ENCODE data around the gene KIAA0753. TPM values are rescaled to one million over a fixed set of nuclear protein-coding genes. Genes with fewer than 3 reads are reported as not detected.
"Not testable (repeated sequence)": the region's sequence is repeated elsewhere in the genome, so short reads cannot be mapped to it uniquely, and the experiment has no call there.

The KIAA0753 gene
- total RNA-seq, 1 donor from 2014 or later, result 7.0 TPM

GRCh38 chr17:6574687-6575595 is 65.6 kb downstream of the KIAA0753 start:
- peaks cover 2% of the 10 kb centered on the region for H3K27me3 ChIP-seq (ENCODE audit: low read depth)
- H3K36me3 ChIP-seq, result peaks cover 20% of the 10 kb centered on the region
- TF ChIP-seq, protein P1, sequence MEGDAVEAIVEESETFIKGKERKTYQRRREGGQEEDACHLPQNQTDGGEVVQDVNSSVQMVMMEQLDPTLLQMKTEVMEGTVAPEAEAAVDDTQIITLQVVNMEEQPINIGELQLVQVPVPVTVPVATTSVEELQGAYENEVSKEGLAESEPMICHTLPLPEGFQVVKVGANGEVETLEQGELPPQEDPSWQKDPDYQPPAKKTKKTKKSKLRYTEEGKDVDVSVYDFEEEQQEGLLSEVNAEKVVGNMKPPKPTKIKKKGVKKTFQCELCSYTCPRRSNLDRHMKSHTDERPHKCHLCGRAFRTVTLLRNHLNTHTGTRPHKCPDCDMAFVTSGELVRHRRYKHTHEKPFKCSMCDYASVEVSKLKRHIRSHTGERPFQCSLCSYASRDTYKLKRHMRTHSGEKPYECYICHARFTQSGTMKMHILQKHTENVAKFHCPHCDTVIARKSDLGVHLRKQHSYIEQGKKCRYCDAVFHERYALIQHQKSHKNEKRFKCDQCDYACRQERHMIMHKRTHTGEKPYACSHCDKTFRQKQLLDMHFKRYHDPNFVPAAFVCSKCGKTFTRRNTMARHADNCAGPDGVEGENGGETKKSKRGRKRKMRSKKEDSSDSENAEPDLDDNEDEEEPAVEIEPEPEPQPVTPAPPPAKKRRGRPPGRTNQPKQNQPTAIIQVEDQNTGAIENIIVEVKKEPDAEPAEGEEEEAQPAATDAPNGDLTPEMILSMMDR (IDR thresholded peaks at IDR 0.05; ENCODE audit: borderline replicate concordance), result peak; percentile 30
- peak overlapping the region; percentile 17 for H3K4me3 ChIP-seq
- DNase-seq, result peak; percentile 41
- peaks cover 15% of the 10 kb centered on the region for H3K4me1 ChIP-seq
- H3K9me3 ChIP-seq (replicated peaks), result no peaks in the 10 kb centered on the region
- intact Hi-C loops (cut with micrococcal nuclease), result no loop called here
- peak overlapping the region; percentile 30 for H3K27ac ChIP-seq (replicated peaks)

DNA sequence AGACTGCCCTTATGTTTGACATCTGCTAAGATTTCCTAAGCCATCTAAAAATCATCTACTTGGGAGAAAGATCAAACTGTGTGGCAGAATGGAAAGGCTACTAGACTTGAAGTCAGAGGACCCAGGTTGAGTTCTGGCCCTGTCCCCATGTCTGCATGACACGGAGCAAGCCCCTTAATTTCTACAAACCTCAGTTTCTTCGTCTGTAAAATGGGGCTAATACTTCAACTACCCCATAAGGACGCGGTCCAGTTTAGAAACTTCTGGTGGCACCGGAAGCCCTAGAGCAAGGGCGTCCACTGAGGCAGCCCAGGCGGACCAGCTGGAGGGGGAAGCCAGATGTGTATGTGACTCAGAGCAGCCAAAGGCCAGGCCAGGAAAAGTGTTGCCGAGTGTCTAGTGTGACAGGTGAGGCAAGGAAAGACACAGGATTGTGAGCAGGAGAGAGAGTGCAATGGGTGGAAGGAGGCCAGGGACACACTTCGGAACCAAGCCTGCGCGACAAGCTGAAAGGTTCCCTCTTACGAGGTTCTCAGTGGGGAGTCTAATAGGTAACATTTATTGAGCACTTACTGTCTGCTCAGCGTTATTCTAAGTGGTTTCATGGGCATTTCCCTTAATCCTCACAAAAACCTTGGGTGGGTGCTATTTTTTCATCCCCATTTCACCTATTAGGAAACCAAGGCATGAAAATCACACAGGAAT is 66.4 kb downstream of the KIAA0753 start:
- intact Hi-C loops (cut with micrococcal nuclease), result no loop called here
- no peak for DNase-seq
- TF ChIP-seq, protein P1 (IDR thresholded peaks at IDR 0.05; ENCODE audit: borderline replicate concordance), result no peak
- peaks cover 15% of the 10 kb centered on the region for H3K4me1 ChIP-seq
- H3K4me3 ChIP-seq, result no peak overlapping the region
- H3K27ac ChIP-seq (replicated peaks), result no peak overlapping the region
- H3K9me3 ChIP-seq (replicated peaks), result no peaks in the 10 kb centered on the region
- peaks cover 7% of the 10 kb centered on the region for H3K27me3 ChIP-seq (ENCODE audit: low read depth)
- H3K36me3 ChIP-seq, result peaks cover 15% of the 10 kb centered on the region

DNA sequence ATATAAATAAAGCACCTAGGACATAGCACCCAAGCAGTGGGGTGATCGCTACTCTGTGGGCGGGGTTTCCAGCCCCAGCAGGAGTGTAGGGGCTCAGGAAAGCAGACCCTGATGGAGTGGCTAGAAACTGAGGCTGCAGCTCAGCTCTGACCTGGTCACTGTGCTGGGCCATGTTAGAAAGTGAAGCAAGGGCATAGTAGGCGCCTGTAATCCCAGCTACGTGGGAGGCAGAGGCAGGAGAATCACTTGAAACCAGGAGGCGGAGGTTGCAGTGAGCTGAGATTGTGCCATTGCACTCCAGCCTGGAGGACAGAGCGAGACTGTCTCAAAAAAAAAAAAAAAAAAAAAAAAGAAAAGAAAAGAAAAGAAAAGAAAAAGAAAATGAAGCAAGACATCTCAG is 67.0 kb downstream of the KIAA0753 start:
- H3K27ac ChIP-seq (replicated peaks); H3K4me3 ChIP-seq; H3K9me3 ChIP-seq (replicated peaks); intact Hi-C loops (cut with micrococcal nuclease); H3K36me3 ChIP-seq; DNase-seq: not testable (repeated sequence)
- H3K4me1 ChIP-seq, result peaks cover 15% of the 10 kb centered on the region
- peaks cover 13% of the 10 kb centered on the region for H3K27me3 ChIP-seq (ENCODE audit: low read depth)

DNA sequence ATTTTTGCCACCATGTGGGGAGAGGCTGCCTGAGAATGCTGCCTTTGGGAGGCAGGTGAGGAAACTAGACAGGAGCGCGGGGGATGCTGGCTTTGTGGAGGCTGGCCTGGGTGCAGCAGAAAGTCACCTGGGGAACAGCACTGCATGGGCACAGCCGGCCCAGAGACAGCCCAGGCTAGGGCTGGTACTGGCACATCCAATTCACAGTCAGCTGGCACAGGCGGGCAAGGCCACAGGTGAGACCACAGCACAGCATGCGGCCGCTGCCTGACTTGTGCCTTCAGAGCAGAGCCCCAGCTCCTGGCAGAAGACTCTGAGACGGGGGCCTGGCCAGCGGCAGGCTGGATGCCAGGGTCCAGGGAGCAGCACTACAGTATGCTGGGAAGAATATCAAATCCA is 67.5 kb downstream of the KIAA0753 start:
- intact Hi-C loops (cut with micrococcal nuclease), result no loop called here
- DNase-seq, result no peak
- Histone ChIP-seq H3K9me3 (replicated peaks) (no peaks in the 10 kb centered on the region), H3K4me1 (peaks cover 15% of the 10 kb centered on the region), H3K27ac (replicated peaks) (no peak overlapping the region), H3K36me3 (peaks cover 5% of the 10 kb centered on the region), H3K27me3 (ENCODE audit: low read depth) (peaks cover 19% of the 10 kb centered on the region), H3K4me3 (no peak overlapping the region)
- TF ChIP-seq, protein P1 (IDR thresholded peaks at IDR 0.05; ENCODE audit: borderline replicate concordance), result no peak

GRCh38 chr17:6571452-6571781 is 69.1 kb downstream of the KIAA0753 start:
- Histone ChIP-seq H3K27ac (replicated peaks) (no peak overlapping the region), H3K27me3 (ENCODE audit: low read depth) (peaks cover 31% of the 10 kb centered on the region), H3K9me3 (replicated peaks) (no peaks in the 10 kb centered on the region), H3K36me3 (no peaks in the 10 kb centered on the region), H3K4me3 (no peak overlapping the region), H3K4me1 (peaks cover 15% of the 10 kb centered on the region)
- intact Hi-C loops (cut with micrococcal nuclease), result no loop called here
- TF ChIP-seq, protein P1 (IDR thresholded peaks at IDR 0.05; ENCODE audit: borderline replicate concordance), result no peak
- DNase-seq, result no peak

Data from left ventricle myocardium inferior (tissue), 1 donor.